ENCODE results near the gene BBS9.

Gene BBS9

DNA sequence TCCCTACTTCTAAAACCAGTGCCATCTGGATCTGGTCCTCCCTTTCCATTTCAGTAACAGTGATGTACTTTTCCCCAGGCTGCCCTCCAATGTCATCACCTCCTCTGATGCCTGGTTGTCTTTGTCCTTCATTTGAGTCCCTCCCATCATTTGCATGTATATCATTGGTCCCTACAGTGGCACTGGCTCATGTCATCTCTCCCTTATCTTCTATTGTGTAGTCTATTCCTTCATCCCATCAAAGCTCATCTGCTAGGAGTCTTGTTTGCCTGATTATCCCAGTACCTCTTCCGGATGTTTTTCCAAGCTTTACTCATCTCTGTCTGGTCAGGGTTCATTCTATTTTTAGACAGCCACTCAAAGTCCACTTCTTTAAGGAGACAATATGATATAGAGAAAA is 483.1 kb downstream of the BBS9 start:
- Histone ChIP-seq H3K9me2 (replicated peaks; ENCODE audit: low read depth, low read length) (no peaks in the 10 kb centered on the region), H3K36me3 (ENCODE audit: insufficient read depth, low read length) (no peaks in the 10 kb centered on the region), H3K4me1 (ENCODE audit: insufficient read depth, low read length, poor library complexity, severe bottlenecking) (no peaks in the 10 kb centered on the region), H4K20me1 (ENCODE audit: insufficient read depth, low read length, poor library complexity, severe bottlenecking) (no peaks in the 10 kb centered on the region), H3K4me3 (ENCODE audit: low read length, poor library complexity, severe bottlenecking) (no peak overlapping the region), H3K79me2 (ENCODE audit: insufficient read depth, low read length) (no peaks in the 10 kb centered on the region), H3K9ac (ENCODE audit: low read depth, low read length, poor library complexity, severe bottlenecking) (no peak overlapping the region), H3K27me3 (ENCODE audit: insufficient read depth, low read length, poor library complexity, severe bottlenecking) (no peaks in the 10 kb centered on the region), H3K9me3 (ENCODE audit: insufficient read depth, low read depth, low read length) (no peaks in the 10 kb centered on the region), H3F3A (ENCODE audit: low read depth) (no peaks in the 10 kb centered on the region), H3K4me2 (ENCODE audit: low read depth, low read length, poor library complexity, severe bottlenecking) (no peak overlapping the region), H2AFZ (ENCODE audit: low read length) (no peak overlapping the region)
- TF ChIP-seq, protein P1, sequence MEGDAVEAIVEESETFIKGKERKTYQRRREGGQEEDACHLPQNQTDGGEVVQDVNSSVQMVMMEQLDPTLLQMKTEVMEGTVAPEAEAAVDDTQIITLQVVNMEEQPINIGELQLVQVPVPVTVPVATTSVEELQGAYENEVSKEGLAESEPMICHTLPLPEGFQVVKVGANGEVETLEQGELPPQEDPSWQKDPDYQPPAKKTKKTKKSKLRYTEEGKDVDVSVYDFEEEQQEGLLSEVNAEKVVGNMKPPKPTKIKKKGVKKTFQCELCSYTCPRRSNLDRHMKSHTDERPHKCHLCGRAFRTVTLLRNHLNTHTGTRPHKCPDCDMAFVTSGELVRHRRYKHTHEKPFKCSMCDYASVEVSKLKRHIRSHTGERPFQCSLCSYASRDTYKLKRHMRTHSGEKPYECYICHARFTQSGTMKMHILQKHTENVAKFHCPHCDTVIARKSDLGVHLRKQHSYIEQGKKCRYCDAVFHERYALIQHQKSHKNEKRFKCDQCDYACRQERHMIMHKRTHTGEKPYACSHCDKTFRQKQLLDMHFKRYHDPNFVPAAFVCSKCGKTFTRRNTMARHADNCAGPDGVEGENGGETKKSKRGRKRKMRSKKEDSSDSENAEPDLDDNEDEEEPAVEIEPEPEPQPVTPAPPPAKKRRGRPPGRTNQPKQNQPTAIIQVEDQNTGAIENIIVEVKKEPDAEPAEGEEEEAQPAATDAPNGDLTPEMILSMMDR (conservative IDR thresholded peaks at IDR 0.05; ENCODE audit: low read length), result no peak
- no peak for TF ChIP-seq EZH2phosphoT487 (IDR thresholded peaks at IDR 0.05; ENCODE audit: borderline replicate concordance)

DNA sequence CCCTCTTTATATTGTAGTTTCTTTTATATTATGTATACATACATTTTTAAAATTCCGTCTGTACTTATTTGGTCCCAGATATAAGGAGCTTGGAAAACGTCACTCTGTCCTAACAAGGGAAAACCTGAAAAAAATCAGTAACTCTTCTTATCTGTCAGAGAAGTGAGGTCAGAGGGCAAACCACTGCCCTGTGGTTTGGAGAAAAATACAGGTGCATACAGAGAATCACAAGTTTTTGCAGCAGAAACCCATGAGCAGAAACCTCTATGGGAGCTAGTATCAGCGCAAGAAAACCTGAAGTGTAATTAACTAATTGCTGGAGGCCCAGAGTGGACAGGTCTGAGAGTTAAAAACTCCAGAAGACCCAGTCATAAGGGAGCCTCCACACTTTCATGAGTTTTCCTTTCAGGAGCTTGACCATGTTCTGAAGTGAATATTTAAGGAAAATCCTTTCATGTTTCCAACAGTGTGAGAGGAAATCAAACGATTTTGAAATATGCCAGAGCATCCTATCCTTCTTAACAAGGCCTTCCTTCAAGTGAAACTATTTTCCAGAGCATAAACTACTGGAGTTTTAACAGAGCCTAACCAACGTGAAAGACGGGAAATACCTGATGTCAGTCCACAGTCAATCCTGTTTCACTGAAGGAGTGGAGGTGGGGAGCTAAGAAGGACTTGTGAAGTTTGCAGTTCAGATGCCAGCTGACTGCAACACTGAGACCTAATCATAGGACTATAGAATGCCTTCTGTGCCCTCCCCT is 485.2 kb downstream of the BBS9 start:
- H3K36me3 ChIP-seq (ENCODE audit: insufficient read depth, low read length), result no peaks in the 10 kb centered on the region
- no peak overlapping the region for H3K4me3 ChIP-seq (ENCODE audit: low read length, poor library complexity, severe bottlenecking)
- H3K27me3 ChIP-seq (ENCODE audit: insufficient read depth, low read length, poor library complexity, severe bottlenecking), result no peaks in the 10 kb centered on the region
- no peak overlapping the region for H2AFZ ChIP-seq (ENCODE audit: low read length)
- H3K4me2 ChIP-seq (ENCODE audit: low read depth, low read length, poor library complexity, severe bottlenecking), result no peak overlapping the region
- no peaks in the 10 kb centered on the region for H4K20me1 ChIP-seq (ENCODE audit: insufficient read depth, low read length, poor library complexity, severe bottlenecking)
- H3K9ac ChIP-seq (ENCODE audit: low read depth, low read length, poor library complexity, severe bottlenecking), result no peak overlapping the region
- no peaks in the 10 kb centered on the region for H3K79me2 ChIP-seq (ENCODE audit: insufficient read depth, low read length)
- TF ChIP-seq EZH2phosphoT487 (IDR thresholded peaks at IDR 0.05; ENCODE audit: borderline replicate concordance), result no peak
- TF ChIP-seq, protein P1 (conservative IDR thresholded peaks at IDR 0.05; ENCODE audit: low read length), result no peak
- H3K4me1 ChIP-seq (ENCODE audit: insufficient read depth, low read length, poor library complexity, severe bottlenecking), result no peaks in the 10 kb centered on the region
- no peaks in the 10 kb centered on the region for H3F3A ChIP-seq (ENCODE audit: low read depth)
- H3K9me3 ChIP-seq (ENCODE audit: insufficient read depth, low read depth, low read length), result no peaks in the 10 kb centered on the region
- no peaks in the 10 kb centered on the region for H3K9me2 ChIP-seq (replicated peaks; ENCODE audit: low read depth, low read length)

DNA sequence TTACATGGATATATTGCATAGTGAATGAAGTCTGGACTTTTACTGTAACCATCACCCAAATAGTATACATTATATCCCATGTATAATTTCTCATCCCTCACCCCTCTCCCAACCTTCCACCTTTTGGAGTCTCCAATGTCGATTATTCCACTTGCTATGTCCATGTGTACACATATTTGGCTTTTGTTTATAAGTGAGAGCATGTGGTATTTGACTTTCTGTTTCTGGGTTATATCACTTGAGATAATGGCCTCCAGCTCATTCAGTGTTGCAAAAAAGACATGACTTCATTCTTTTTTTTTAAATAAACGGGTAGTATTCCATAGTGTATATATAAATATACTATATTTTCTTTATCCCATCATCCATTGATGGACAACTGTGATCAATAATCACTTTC is 487.4 kb downstream of the BBS9 start:
- Histone ChIP-seq H3K27me3 (ENCODE audit: insufficient read depth, low read length, poor library complexity, severe bottlenecking) (no peaks in the 10 kb centered on the region), H3K79me2 (ENCODE audit: insufficient read depth, low read length) (no peaks in the 10 kb centered on the region), H3K9me2 (replicated peaks; ENCODE audit: low read depth, low read length) (no peaks in the 10 kb centered on the region), H3F3A (ENCODE audit: low read depth) (no peaks in the 10 kb centered on the region), H3K9ac (ENCODE audit: low read depth, low read length, poor library complexity, severe bottlenecking) (no peak overlapping the region), H4K20me1 (ENCODE audit: insufficient read depth, low read length, poor library complexity, severe bottlenecking) (no peaks in the 10 kb centered on the region), H2AFZ (ENCODE audit: low read length) (no peak overlapping the region), H3K4me1 (ENCODE audit: insufficient read depth, low read length, poor library complexity, severe bottlenecking) (no peaks in the 10 kb centered on the region), H3K4me2 (ENCODE audit: low read depth, low read length, poor library complexity, severe bottlenecking) (no peak overlapping the region), H3K4me3 (ENCODE audit: low read length, poor library complexity, severe bottlenecking) (no peak overlapping the region), H3K9me3 (ENCODE audit: insufficient read depth, low read depth, low read length) (no peaks in the 10 kb centered on the region), H3K36me3 (ENCODE audit: insufficient read depth, low read length) (no peaks in the 10 kb centered on the region)
- TF ChIP-seq, protein P1 (conservative IDR thresholded peaks at IDR 0.05; ENCODE audit: low read length), result no peak
- no peak for TF ChIP-seq EZH2phosphoT487 (IDR thresholded peaks at IDR 0.05; ENCODE audit: borderline replicate concordance)

All from Loucy (cell line).